Trophoblast cell (in vitro differentiated cells and primary cell): ENCODE data around the gene TEAD1.
A peak's percentile ranks its signal among the peaks of the same experiment; 100 is the strongest.

Experiments
- DNase-seq, 2 donors: peaks; one replicate each; pipeline ENCODE4 v3.0.0-alpha.2; 2016
- H2AFZ ChIP-seq: 2 replicates; pipeline ENCODE4 v1.6.1; 2013; ENCODE audit warnings: low read length, moderate library complexity, mild to moderate bottlenecking; ENCODE audit not compliant: insufficient read depth, poor library complexity
- H2AK5ac ChIP-seq: 2 replicates; pipeline ENCODE4 v1.6.1; 2013; ENCODE audit warnings: mild to moderate bottlenecking, low read length
- H2BK120ac ChIP-seq: 2 replicates; pipeline ENCODE4 v1.6.1; 2013; ENCODE audit warnings: low read length, mild to moderate bottlenecking, moderate library complexity; ENCODE audit not compliant: insufficient read depth, poor library complexity
- H2BK12ac ChIP-seq: 2 replicates; pipeline ENCODE4 v1.6.1; 2013; ENCODE audit warnings: mild to moderate bottlenecking, low read length, moderate library complexity
- H2BK5ac ChIP-seq: 2 replicates; pipeline ENCODE4 v1.6.1; 2013; ENCODE audit warnings: low read length, low read depth, moderate library complexity, mild to moderate bottlenecking; ENCODE audit not compliant: poor library complexity
- H3K14ac ChIP-seq: 2 replicates; pipeline ENCODE4 v1.6.1; 2013; ENCODE audit warnings: mild to moderate bottlenecking, low read length
- H3K18ac ChIP-seq: 2 replicates; pipeline ENCODE4 v1.6.1; 2013; ENCODE audit warnings: mild to moderate bottlenecking, low read length
- H3K23ac ChIP-seq: 2 replicates; pipeline ENCODE4 v1.6.1; 2013; ENCODE audit warnings: low read length
- H3K27ac ChIP-seq: 2 replicates; pipeline ENCODE4 v1.5.1; 2013; ENCODE audit warnings: low read depth, mild to moderate bottlenecking, inconsistent platforms, low read length, moderate library complexity
- H3K27me3 ChIP-seq: 2 replicates; pipeline ENCODE4 v1.6.1; 2013; ENCODE audit warnings: inconsistent platforms, mild to moderate bottlenecking, low read length, moderate library complexity; ENCODE audit not compliant: insufficient read depth
- H3K36me3 ChIP-seq, 2 experiments: 1 replicate in 1 of 2; 2 replicates in 1 of 2; pipeline ENCODE4 v1.6.1; 2013; ENCODE audit warnings: low read length in 2 of 2, mild to moderate bottlenecking in 2 of 2, moderate library complexity in 1 of 2; ENCODE audit not compliant: insufficient read depth in 2 of 2, control insufficient read depth in 1 of 2
- H3K4ac ChIP-seq: 2 replicates; pipeline ENCODE4 v1.6.1; 2013; ENCODE audit warnings: low read depth, mild to moderate bottlenecking, low read length, moderate library complexity
- H3K4me1 ChIP-seq, 2 experiments: 1 replicate in 1 of 2; 2 replicates in 1 of 2; pipeline ENCODE4 v1.6.1; 2013; ENCODE audit warnings: low read length in 2 of 2, mild to moderate bottlenecking in 2 of 2, moderate library complexity in 1 of 2; ENCODE audit not compliant: insufficient read depth in 2 of 2, control insufficient read depth in 1 of 2
- H3K4me2 ChIP-seq: 2 replicates; pipeline ENCODE4 v1.6.1; 2013; ENCODE audit warnings: inconsistent platforms, mild to moderate bottlenecking, low read length, moderate library complexity
- H3K4me3 ChIP-seq: 2 replicates; pipeline ENCODE4 v1.5.1; 2013; ENCODE audit warnings: mild to moderate bottlenecking, low read depth, low read length, inconsistent platforms
- H3K79me1 ChIP-seq: one replicate; pipeline ENCODE4 v1.6.1; 2013; ENCODE audit warnings: low read length
- H3K79me2 ChIP-seq: 2 replicates; pipeline ENCODE4 v1.6.1; 2013; ENCODE audit warnings: low read length, mild to moderate bottlenecking; ENCODE audit not compliant: control insufficient read depth, insufficient read depth, poor library complexity
- H3K9ac ChIP-seq: 2 replicates; pipeline ENCODE4 v1.6.1; 2013; ENCODE audit warnings: mild to moderate bottlenecking, low read length
- H3K9me3 ChIP-seq: 2 replicates; pipeline ENCODE4 v1.6.1; 2013; ENCODE audit warnings: low read depth, mild to moderate bottlenecking, control low read depth, inconsistent platforms, low read length; ENCODE audit not compliant: insufficient read depth
- H4K12ac ChIP-seq: 2 replicates; pipeline ENCODE4 v1.6.1; 2013; ENCODE audit warnings: low read depth, mild to moderate bottlenecking, low read length, moderate library complexity
- H4K8ac ChIP-seq: 2 replicates; pipeline ENCODE4 v1.6.1; 2013; ENCODE audit warnings: low read depth, mild to moderate bottlenecking, low read length, moderate library complexity
- H4K91ac ChIP-seq: one replicate; pipeline ENCODE4 v1.6.1; 2013; ENCODE audit warnings: low read depth, mild to moderate bottlenecking, low read length, moderate library complexity
- WGBS: extraction: QIAGEN DNeasy Blood & Tissue Kit; methylation state at CpG from one replicate; pipeline ENCODE4 v1.1.7; 2013; ENCODE audit warnings: missing lambda C conversion rate; ENCODE audit not compliant: insufficient read length, insufficient coverage; ENCODE audit errors: extremely low coverage; 5-methylcytosine and 5-hydroxymethylcytosine counted together

Gene TEAD1

GRCh38 chr11:12628314-12628713 lies 45.9 kb upstream of the TEAD1 start:
- no peak overlapping the region for H3K4me3 ChIP-seq

GRCh38 chr11:12629601-12630313 lies 44.5 kb upstream of the TEAD1 start:
- H2BK5ac ChIP-seq: no peak overlapping the region
- H3K9me3 ChIP-seq: no peaks in the 10 kb centered on the region
- no peak overlapping the region for H4K8ac ChIP-seq
- H2AK5ac ChIP-seq: no peak overlapping the region
- H3K23ac ChIP-seq: no peak overlapping the region
- no peaks in the 10 kb centered on the region for H3K79me2 ChIP-seq
- no peaks in the 10 kb centered on the region for H3K36me3 ChIP-seq
- H3K79me1 ChIP-seq: peaks cover 2% of the 10 kb centered on the region
- H3K4me2 ChIP-seq: no peak overlapping the region
- H3K4me3 ChIP-seq: no peak overlapping the region
- H3K4ac ChIP-seq: no peak overlapping the region
- peak; percentile 67 to 88 for DNase-seq
- no peak overlapping the region for H4K12ac ChIP-seq
- H3K9ac ChIP-seq: no peak overlapping the region
- no peak overlapping the region for H3K18ac ChIP-seq
- H2BK12ac ChIP-seq: no peak overlapping the region
- H3K14ac ChIP-seq: no peak overlapping the region
- no CpG with 5 or more reads among the region's 6 CpGs for WGBS
- H3K4me1 ChIP-seq: no peaks in the 10 kb centered on the region
- H2AFZ ChIP-seq: no peak overlapping the region
- no peak overlapping the region for H4K91ac ChIP-seq
- no peak overlapping the region for H3K27ac ChIP-seq
- no peaks in the 10 kb centered on the region for H3K27me3 ChIP-seq
- H2BK120ac ChIP-seq: no peak overlapping the region

More at GRCh38 chr11:12628314-12628713, 45.9 kb upstream of the TEAD1 start:
- Histone ChIP-seq H3K18ac (no peak overlapping the region), H2BK12ac (no peak overlapping the region), H2AFZ (no peak overlapping the region), H3K9ac (no peak overlapping the region), H2BK120ac (no peak overlapping the region), H4K12ac (no peak overlapping the region), H3K23ac (no peak overlapping the region), H3K14ac (no peak overlapping the region), H2AK5ac (no peak overlapping the region), H3K36me3 (no peaks in the 10 kb centered on the region), H2BK5ac (no peak overlapping the region), H4K91ac (no peak overlapping the region), H3K79me2 (no peaks in the 10 kb centered on the region), H3K27me3 (no peaks in the 10 kb centered on the region), H3K27ac (no peak overlapping the region), H3K4me2 (no peak overlapping the region), H4K8ac (no peak overlapping the region), H3K79me1 (peaks cover 2% of the 10 kb centered on the region), H3K9me3 (no peaks in the 10 kb centered on the region), H3K4ac (no peak overlapping the region), H3K4me1 (no peaks in the 10 kb centered on the region)
- DNase-seq: peak; percentile 90 to 98
- whole genome bisulfite sequencing: no CpG with 5 or more reads among the region's 4 CpGs

GRCh38 chr11:12631651-12632050 lies 42.6 kb upstream of the TEAD1 start:
- no peaks in the 10 kb centered on the region for H3K4me1 ChIP-seq
- no peak overlapping the region for H3K27ac ChIP-seq
- H3K4me2 ChIP-seq: no peak overlapping the region
- peaks cover 2% of the 10 kb centered on the region for H3K79me1 ChIP-seq
- no peak overlapping the region for H3K23ac ChIP-seq
- H3K79me2 ChIP-seq: no peaks in the 10 kb centered on the region
- H2BK120ac ChIP-seq: no peak overlapping the region
- no peaks in the 10 kb centered on the region for H3K36me3 ChIP-seq
- no peak overlapping the region for H2AFZ ChIP-seq
- WGBS: no CpG with 5 or more reads among the region's 4 CpGs
- no peak overlapping the region for H3K4ac ChIP-seq
- H4K8ac ChIP-seq: no peak overlapping the region
- no peak overlapping the region for H2BK12ac ChIP-seq
- no peak overlapping the region for H3K4me3 ChIP-seq
- no peak overlapping the region for H2BK5ac ChIP-seq
- H3K27me3 ChIP-seq: no peaks in the 10 kb centered on the region
- H3K9ac ChIP-seq: no peak overlapping the region
- DNase-seq: peak; percentile 24 to 62
- no peaks in the 10 kb centered on the region for H3K9me3 ChIP-seq
- no peak overlapping the region for H2AK5ac ChIP-seq
- H4K91ac ChIP-seq: no peak overlapping the region
- no peak overlapping the region for H3K14ac ChIP-seq
- no peak overlapping the region for H3K18ac ChIP-seq
- no peak overlapping the region for H4K12ac ChIP-seq

- Histone ChIP-seq H2AFZ (no peak overlapping the region), H2BK12ac (no peak overlapping the region), H3K27me3 (no peaks in the 10 kb centered on the region), H3K4me3 (no peak overlapping the region), H3K14ac (no peak overlapping the region), H2BK120ac (no peak overlapping the region), H3K4me2 (no peak overlapping the region), H3K4ac (no peak overlapping the region), H3K79me1 (peaks cover 6% of the 10 kb centered on the region), H3K4me1 (no peaks in the 10 kb centered on the region), H3K9ac (no peak overlapping the region), H2BK5ac (no peak overlapping the region), H3K9me3 (peaks cover 2% of the 10 kb centered on the region), H3K36me3 (no peaks in the 10 kb centered on the region), H3K23ac (no peak overlapping the region), H2AK5ac (no peak overlapping the region), H3K79me2 (no peaks in the 10 kb centered on the region), H4K91ac (no peak overlapping the region), H3K18ac (no peak overlapping the region), H4K8ac (no peak overlapping the region), H3K27ac (no peak overlapping the region), H4K12ac (no peak overlapping the region)
- DNase-seq: no peak
- WGBS: no CpG with 5 or more reads among the region's 1 CpG
Measured at GRCh38 chr11:12634329-12634728, 39.9 kb upstream of the TEAD1 start.
